HG03521 (cell line): Measurements from ENCODE around the gene PRSS56.

Experiments
- ATAC-seq: cut with Tn5 transposase; IDR thresholded peaks from one replicate; pipeline ENCODE4 v1.9.1; 2021; ENCODE audit warnings: mild to moderate bottlenecking, moderate library complexity; ENCODE audit not compliant: unreplicated experiment

Gene PRSS56

DNA sequence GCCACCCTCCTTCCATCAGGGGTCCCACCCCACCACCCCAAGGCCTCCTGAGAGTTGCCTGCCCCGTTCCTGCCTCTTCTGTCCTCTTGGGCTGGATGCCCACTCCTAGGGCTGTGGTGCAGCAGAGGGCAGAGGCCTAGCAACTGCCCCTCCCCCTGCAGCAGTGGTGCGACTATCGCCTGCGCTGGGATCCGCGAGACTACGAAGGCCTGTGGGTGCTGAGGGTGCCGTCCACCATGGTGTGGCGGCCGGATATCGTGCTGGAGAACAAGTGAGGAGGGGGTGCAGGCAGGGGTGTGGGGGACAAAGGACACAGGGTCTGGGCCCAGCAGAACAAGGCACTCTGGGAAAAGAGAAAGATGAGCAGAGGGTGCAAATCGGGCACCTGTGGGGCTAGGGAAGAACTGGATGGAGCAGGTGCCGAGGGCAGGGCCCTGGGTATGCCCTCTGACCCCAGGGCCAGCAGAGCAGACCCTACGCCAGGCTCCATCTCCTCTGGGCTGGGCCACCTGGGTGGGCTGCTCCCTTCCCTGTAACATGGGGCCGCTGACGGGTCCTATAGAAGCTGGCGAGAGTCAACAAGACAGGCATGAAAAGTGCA lies 20.4 kb downstream of the PRSS56 start:
- no peak for ATAC-seq

GRCh38 chr2:232541195-232541960 lies 21.2 kb downstream of the PRSS56 start:
- no peak for ATAC-seq

DNA sequence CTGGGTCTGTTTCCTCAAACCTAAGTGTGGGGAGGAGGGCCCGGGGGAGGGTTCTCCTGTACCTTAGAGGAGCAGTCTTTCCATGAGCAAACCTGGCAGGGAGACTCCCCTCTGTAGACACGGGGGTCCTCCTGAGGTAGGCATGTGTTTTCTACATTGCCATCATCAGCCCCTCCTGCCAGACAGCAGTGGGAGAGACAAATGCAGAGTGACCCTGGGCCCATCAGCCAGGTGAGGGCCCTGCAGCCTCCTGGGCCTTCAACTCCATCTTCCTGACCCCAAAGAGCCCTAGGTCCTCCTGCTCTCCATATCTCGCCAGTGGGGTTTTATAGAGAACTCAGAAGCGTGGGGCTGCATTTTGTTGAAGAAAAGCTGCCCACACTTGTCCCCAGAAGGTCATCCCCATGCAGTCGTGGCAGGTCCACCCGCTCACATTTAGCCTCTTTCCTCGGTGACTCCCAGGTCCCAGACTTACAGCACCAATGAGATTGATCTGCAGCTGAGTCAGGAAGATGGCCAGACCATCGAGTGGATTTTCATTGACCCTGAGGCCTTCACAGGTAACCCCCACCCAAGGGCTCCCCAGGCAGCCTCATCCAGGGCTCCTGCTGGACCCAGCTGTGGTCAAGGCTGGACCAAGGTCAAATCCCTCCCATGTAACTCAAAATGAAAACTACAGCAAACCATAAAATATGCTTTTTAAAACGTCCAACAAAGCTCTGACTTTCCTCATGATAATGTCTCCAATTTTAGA lies 21.9 kb downstream of the PRSS56 start:
- ATAC-seq: no peak

- ATAC-seq: no peak
These were observed 22.7 kb downstream of the PRSS56 start for GRCh38 chr2:232542715-232543467.

DNA sequence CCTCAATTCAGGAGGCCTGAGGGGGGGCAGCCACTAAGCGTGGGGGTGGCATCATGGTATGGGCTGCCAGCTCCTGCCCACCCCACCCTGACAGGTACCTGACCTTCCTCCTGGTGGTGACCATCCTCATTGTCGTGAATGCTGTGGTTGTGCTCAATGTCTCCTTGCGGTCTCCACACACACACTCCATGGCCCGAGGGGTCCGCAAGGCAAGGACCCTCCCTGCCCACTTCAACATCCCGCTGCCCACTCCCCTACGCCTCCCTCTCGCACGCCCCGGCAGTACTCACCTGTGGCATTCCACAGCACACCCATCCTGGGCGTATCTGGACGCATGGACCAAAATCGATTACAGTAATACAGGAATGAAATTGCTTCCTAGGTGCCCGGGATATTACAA lies 23.3 kb downstream of the PRSS56 start:
- no peak for ATAC-seq

DNA sequence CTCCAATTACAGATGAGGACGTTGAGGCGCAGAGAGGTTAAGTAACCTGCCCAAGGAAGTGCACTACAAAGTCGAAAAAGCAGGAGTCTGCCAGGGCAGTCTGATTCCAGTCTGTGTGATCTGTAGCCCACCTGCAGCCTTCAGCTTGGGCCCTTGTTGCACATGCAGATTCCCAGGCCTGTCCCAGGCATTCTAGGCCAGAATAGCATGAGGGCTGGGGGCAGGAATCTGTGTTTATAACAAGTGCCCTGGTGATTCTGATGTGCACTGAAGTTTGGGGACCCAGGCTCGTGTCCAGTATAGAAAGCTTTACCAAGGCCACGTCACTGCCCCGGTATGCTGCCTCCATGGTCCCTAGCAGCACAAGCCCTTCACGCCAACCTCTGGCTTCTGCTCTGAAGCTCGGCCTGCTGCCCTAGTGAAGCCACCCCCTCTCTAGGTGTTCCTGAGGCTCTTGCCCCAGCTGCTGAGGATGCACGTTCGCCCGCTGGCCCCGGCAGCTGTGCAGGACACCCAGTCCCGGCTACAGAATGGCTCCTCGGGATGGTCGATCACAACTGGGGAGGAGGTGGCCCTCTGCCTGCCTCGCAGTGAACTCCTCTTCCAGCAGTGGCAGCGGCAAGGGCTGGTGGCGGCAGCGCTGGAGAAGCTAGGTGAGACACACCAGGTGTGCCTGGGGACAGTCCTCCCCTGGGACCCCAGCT lies 23.9 kb downstream of the PRSS56 start:
- ATAC-seq: no peak

DNA sequence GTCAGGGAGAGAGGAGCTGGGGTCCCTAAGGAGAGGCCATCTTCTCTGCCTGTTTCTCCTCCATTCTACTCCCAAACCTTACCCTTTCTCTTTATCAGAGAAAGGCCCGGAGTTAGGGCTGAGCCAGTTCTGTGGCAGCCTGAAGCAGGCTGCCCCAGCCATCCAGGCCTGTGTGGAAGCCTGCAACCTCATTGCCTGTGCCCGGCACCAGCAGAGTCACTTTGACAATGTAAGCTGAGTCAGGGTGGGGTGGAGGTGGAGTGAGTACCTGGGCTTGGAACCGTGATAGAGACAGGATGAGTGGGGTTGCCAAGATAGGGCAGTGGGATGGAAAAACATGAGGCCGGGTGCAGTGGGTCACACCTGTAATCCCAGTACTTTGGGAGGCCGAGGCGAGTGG lies 24.5 kb downstream of the PRSS56 start:
- ATAC-seq: no peak

DNA sequence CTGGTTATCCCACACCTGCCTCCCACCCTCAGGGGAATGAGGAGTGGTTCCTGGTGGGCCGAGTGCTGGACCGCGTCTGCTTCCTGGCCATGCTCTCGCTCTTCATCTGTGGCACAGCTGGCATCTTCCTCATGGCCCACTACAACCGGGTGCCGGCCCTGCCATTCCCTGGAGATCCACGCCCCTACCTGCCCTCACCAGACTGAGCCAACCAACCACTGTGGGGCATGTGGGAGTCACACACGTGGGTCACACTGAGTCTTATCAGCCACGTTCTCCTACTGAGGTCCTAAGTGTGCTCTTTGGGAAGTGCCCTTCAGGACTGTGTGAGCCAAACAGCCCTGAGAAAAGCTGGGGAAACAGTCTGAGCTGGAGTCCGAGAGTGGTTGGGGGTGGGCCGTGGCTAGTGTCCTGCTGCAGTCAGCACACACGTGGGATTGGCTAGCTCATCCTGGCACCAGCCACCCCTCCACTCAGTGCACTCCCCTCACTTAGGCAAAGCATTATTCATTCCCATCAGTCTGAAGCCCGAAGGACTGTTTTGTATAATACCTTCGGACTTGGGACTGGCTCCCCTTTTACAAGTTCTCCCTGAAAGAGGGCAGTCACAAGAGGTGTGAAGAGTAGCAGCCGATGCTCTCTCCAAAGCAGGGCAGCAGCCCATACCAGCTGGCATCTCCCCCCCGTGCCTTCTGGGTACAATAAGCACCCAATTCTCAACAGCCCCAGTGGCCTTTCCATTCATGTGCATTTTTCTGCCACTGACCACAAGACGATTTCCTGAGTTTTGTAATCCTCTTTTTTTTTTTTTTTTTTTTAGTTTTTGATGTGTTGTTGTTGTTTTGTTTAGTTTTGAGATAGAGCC lies 25.6 kb downstream of the PRSS56 start:
- no peak for ATAC-seq

- no peak for ATAC-seq
These were observed 27.8 kb downstream of the PRSS56 start for GRCh38 chr2:232547991-232548390.

GRCh38 chr2:232549655-232550353 lies 29.6 kb downstream of the PRSS56 start:
- ATAC-seq: no peak

DNA sequence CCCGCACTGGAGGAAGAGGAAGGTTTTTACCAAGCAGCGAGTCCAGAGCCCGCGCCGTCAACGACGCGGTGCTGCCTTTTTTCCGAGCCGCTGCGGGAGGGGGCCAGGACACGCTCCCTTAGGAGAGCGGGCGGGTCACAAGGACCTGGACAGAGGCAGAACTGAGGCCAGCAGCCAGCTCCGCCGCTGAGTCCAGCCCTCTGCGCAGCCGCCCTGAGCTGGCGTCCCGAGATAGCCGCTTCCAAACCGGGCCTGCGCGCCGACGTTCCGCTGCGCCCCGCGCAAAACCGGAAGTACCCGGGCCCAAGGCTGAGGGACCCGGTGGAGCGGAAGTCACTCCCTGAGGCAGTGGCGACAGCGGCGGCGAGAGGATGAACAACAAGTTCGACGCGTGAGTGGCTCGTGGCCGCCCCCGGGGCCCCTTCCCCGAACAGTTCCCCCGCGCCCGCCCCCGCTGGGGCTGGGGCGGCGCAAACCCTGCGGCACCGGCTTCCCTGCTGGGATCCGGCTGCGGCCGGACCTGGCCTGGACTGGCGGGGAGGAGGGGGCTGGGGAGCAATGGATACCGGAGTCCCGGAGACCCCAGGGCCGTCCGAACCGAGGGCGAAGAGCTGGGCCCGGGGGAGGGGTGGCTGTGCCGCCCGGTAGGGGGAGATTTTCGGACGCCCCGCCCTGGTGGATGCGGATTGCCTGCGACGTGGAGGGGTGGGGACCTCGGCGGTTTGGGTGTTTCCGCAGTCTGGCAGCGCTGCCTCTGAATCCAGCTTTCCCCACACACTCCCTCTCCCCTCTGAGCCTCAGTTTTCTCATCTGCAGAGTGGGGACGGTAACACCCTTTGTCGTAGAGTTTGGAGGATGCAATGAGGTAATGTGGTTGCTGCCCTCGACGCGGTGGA lies 30.4 kb downstream of the PRSS56 start, which contains the start of the genes EIF4E2 and TIGD1:
Gene EIF4E2, plus strand, starts transcription at position 336 of the 896 bp plus-strand sequence. Its CDS starts 36 bp downstream, at position 372.
Gene TIGD1, minus strand, starts transcription at position 204 of the 896 bp plus-strand sequence. CDS start 675 bp downstream, outside the sequence.
- peak; percentile 93 for ATAC-seq

DNA sequence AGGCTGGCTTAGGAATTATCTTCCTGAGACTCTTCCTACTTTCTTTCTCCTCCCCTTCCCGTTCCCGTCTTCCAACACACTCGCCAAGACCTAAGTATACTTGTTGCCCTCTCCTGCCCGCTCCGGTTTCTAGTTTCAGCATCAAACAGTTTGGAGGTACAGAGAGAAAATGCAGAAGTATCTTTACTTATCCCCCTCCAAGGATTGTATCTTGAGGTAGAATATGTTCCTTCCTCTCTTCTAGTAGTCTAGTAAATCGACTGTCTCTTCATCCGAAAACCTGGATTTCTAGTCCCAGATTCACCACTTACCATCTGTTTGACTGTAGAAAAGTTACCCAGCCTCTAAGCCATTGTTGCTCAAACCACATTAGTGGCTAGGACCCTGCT lies 31.1 kb downstream of the PRSS56 start:
- ATAC-seq: no peak

- ATAC-seq: no peak
These were observed 31.6 kb downstream of the PRSS56 start for GRCh38 chr2:232551776-232552175.

- ATAC-seq: no peak
These were observed 36.2 kb downstream of the PRSS56 start for GRCh38 chr2:232556426-232556825.

GRCh38 chr2:232562515-232563151 lies 42.4 kb downstream of the PRSS56 start:
- ATAC-seq: no peak

DNA sequence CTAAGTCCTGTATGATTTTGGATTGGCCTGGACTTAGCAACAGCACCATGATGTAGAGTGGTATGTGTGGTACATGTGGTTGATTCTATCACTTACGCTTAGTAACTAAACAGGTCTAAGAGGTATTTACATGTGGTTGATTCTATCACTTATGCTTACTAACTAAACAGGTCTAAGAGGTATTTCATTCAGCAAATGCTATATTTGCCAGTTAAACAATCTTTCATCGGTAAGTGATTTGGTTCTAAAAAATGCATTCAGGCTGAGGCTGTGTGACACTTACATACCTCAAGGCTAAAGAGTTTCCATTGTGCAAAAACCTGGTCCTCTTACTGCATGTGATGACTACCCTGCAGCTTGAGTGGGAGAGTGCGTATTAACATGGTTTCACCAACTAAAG lies 43.4 kb downstream of the PRSS56 start:
- no peak for ATAC-seq

GRCh38 chr2:232567721-232568120 lies 47.5 kb downstream of the PRSS56 start:
- no peak for ATAC-seq
